Smooth muscle cell of the pulmonary artery (primary cell): ENCODE results near the gene COG7. TPM values are rescaled to one million over a fixed set of nuclear protein-coding genes. Genes with fewer than 3 reads are reported as not detected.

Source experiments
- total RNA-seq: library from RNA; depleted of rRNA; stranded (reverse); fragments of >200 nt; gene quantifications from 2 replicates; pipeline ENCODE4 v1.2.3, GENCODE V29; 2014

Gene COG7
- total RNA-seq: 22.8 and 23.6 TPM in 2 replicates

DNA sequence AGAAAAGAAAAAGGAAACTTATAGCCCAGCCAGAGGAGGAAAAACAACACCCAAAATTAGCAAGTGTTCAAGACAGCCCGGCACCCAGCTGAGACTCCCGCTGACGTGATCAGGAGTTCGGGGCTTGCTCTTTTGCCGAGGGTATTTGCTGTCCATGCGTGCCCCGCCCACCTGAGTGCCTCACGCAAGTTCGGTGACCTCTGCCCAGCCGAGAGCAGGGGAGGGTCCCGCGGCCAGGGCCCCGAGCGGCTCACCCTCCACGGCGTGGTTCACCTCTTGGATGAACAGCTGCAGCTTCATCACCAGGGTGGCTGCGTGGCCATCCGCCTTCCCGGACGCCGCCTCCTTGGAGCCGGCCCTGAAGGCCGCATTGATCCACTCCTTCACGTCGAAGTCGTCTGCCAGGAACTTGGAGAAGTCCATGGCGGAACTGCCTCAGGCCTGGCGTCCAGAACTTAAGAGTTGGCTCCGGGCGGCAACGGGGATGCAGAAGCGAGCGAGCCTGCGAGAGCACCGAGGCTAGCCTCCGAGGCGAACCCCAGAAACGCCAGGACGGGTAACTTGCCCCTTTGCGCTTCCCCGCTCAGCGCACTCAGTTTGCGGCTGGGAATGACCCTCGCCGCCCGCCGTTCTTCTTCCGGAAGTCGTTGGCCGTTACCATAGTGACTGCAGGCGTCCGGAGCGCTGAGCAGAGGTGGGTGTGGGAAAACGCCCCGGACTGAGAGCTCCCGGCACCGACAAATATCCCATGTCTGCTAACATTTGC lies at the start of gene COG7:
Gene COG7 (minus strand): TSS at position 618 of the 766 bp plus-strand sequence. CDS start 195 bp downstream, at position 423.

Other genes starting within 250 kb of the COG7 start
- gene SCNN1B, start 150.9 kb downstream of the COG7 start, total RNA-seq: not detected in 2 replicates
- gene GGA2, start 57.3 kb upstream of the COG7 start, total RNA-seq: 25.2 and 27.7 TPM in 2 replicates
- gene EARS2, start 104.2 kb upstream of the COG7 start, total RNA-seq: 42.0 and 67.0 TPM in 2 replicates
- 121 and 134 TPM in 2 replicates for gene UBFD1, start 104.5 kb upstream of the COG7 start, total RNA-seq
- 71.2 and 76.4 TPM in 2 replicates for gene NDUFAB1, start 143.1 kb upstream of the COG7 start, total RNA-seq
- gene PALB2, start 188.1 kb upstream of the COG7 start, total RNA-seq: 6.3 and 8.3 TPM in 2 replicates
- 52.8 and 54.6 TPM in 2 replicates for gene DCTN5, start 188.3 kb upstream of the COG7 start, total RNA-seq
- 3.7 and 9.8 TPM in 2 replicates for gene PLK1, start 225.7 kb upstream of the COG7 start, total RNA-seq